HG03095 (cell line): ENCODE data around the gene TRIO.
A peak's percentile ranks its signal among the peaks of the same experiment; 100 is the strongest.

ENCODE experiments used
- ATAC-seq: cut with Tn5 transposase; IDR thresholded peaks from one replicate; pipeline ENCODE4 v1.9.1; 2021; ENCODE audit warnings: moderate library complexity; ENCODE audit not compliant: unreplicated experiment

TRIO gene

DNA sequence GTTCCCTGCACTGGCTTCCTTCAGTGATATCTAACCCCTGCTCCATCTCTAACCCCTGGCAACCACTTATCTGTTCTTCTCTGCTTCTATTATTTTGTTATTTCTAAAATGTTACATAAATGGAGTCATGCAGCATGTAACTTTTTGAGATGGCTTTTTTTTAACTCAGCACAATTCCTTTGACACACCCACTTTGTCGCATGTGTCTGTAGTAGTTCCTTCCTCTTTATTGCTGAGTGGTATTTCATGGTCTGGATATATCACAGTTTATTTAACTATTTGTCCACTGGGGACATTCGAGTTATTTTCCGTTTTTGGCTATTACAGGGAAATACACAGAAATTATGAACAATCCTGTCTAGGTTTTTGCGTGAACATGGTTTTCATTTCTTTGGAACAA lies 200.2 kb downstream of the TRIO start:
- no peak for ATAC-seq

DNA sequence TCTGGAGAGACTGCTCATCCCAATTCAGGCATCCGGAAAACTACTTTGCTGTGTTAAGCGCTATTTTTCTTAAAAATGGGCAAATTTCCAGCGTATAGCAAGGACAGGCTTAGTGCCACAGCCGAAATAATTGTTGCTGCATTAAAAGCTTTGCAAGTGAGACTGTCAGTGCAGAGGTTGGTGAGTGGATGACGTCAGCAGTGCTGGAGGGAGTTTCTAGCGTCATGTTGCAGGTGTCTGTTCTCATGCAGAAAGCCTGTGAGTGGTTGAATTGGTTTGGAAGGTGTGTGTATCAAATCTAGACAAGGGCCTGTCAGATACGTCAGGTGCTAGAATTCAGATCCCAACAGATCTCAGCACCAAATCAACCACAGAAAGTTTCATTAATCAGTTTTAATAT lies 204.4 kb downstream of the TRIO start:
- no peak for ATAC-seq

DNA sequence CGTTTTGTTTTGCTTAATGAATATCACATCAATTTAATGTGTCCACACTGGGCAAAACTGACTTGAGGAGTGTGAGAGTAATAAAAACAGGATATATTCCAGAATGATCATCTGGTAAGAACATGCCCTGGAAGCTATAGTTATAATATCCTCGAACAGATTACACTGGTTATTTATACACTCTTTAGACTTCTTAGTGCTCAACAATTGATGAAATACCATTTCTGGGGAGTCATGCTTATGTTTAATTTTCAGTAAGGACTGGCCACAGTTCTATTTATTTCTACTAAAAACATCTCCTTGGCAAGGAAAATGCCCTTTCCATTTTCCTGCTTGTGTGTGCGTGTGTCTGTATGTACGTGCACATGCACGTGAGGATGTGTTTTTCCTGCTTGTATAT lies 205.0 kb downstream of the TRIO start:
- ATAC-seq = no peak

DNA sequence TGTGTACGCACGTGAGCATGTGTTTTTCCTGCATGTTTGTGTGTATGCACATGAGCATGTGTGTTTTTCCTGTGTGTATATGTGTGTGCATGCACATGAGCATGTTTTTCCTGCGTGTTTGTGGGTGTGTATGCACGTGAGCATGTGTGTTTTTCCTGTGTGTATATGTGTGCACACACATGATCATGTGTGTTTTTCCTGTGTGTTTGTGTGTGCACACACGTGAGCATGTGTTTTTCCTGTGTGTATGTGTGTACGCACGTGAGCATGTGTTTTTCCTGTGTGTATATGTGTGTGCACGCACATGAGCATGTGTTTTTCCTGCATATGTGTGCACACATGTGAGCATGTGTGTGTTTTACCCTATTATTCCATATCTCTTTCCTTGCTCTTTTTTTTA lies 205.9 kb downstream of the TRIO start:
- ATAC-seq = no peak

DNA sequence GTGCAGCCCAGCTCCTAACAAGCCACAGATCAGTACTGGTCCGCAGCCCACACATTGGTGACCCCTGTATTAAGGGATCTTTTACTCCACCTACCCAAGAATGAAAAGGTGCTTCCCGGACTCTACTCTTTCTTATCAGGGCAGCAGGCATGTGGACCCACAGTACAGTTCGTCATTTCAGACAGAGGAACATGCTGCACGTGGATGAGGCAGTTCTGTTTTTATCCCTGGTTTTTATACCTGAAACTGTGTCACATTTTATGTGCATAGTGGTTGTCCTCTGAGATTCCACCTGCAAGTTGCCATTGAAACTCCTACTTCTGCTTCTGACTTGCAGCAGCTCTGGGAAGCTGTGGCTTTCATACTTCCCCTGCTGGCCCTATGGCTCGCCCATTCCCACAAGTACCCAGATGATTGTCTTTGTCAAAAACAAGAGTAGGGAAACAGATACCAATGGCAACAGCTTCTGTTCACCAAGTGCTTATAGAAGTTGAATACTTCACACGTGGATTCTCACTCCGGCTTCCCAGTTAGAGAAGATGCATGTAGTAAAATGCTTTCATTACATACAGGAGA lies 208.0 kb downstream of the TRIO start:
- ATAC-seq = no peak

DNA sequence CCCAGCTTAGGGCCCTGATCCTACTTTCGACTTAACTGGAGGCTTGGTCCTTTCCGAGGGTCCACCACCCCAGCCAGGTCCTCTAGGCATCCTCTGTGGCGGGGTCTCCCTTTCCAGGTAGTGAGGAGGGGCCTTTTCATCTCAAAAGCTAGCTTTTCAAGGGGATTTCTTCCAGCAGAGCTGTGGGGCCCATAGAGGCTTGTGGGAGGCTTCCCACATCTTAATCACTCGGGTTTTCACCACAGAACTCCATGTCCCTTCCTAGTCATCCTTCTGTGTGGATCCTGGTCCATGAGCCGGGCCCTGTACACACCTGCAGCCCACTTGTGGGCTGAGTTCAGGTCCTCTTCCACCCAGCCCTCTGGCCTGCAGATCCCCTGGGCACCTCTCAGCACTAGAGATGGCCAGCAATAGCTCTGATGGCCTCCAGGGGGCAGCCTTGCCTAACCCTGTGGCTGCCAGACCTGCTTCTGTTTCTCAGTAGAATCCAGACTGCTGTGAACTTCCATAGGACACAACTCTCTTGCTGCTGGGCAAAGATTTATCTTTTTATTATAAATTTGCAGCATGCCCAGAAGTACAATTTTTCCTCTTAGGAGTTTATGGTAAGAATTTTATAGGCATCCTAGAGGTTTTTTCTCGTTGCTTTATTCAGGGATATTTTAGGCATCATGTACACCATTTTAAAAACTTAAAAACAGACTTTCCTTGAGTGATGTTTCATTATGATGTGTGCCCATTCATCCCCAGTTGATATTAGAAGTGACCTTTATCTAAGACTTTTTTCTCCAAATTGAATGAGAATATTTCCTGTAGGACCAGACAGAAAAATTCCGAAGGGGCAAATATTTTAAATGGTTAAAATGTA lies 208.9 kb downstream of the TRIO start:
- peak; percentile 86 for ATAC-seq

DNA sequence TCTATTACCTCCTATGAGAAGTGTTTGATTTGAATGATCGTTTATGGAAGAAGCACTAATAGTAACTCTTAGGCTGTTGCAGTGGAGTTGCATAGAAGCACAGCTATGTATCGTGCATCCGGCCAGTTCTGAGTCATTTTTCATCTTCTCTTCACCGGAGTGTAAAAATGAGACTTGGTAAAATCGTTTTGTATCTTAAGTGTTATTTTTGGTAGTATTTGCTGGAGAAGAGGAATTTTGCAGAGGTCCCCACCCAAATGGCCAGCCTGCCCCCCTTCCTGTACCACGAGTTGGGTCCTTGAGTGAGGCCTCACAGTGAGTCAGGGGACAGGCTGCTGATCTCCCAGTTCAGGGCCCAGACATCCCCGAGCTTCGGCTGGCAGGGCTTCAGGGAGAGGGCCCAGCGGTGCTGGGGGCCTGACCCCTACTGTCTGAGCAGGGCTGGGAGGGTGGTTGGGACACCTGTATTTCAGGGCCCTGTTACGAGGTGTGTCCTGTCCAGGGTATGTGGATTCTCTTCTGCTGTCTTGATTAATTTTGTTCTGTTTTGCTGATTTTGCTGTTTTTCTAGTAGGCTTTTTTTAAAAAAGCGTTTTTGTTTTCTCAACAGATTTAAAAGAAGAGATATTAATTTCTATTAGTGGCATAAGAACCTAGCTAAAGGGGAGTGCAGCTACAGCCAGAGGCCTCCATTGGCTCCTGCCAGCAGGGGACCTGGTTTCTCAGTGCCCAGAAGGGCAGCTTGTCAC lies 210.8 kb downstream of the TRIO start:
- ATAC-seq = no peak

DNA sequence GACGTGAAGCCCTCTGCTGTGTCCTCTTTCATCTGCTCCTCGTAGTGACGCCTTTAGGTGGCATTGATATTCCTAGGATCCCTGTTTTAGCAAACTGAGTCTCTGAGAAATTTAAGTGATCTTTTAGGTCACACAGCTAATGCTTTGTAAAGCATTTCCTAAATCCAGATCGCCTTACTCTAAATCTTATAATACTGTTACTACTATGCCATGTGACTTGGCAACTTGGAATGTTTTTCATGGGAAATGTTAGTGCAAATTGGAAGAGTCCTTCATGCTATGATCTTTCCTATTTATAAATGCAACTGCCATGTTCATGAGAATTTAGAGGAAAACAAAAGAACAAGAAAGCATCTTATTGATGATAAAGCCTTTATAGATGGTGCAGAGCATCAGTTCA lies 212.2 kb downstream of the TRIO start:
- no peak for ATAC-seq

DNA sequence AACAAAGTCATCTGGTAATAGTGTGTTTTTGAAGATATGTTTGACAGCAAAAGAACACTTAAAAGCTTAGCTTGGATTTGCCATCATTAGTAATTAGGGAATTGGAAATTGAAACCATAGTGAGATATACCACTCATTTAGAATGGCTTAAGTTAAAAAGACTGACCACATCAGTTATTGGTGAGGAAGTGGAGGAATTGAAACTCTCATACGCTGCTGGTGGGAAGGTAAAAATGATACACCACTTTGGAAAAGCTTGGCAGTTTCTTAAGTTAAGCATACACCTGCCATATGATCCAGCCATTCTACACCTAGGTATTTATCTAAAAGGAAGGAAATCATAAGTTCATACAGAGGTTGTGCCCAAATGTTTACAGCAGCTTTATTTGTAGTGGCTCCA lies 213.2 kb downstream of the TRIO start:
- no peak for ATAC-seq

DNA sequence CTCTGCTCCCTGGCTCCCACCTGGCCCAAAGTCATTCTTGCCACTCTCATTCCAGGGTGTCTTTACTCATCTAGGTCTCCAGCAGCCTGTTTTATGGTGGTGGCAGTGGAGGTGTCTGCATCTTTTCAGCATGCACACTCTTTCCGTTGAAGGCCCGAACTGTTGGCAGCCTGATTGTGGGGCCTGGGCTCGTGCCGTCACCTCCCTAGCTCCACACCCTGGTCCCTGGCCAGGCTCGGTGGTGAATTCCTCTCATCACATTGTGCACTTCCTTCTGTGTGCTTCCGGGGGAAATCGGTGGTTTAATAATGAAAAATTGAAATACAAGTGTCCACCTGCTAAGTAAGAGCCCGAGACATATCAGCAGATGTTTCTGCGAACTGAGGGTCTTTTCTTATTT lies 214.3 kb downstream of the TRIO start:
- ATAC-seq = no peak

DNA sequence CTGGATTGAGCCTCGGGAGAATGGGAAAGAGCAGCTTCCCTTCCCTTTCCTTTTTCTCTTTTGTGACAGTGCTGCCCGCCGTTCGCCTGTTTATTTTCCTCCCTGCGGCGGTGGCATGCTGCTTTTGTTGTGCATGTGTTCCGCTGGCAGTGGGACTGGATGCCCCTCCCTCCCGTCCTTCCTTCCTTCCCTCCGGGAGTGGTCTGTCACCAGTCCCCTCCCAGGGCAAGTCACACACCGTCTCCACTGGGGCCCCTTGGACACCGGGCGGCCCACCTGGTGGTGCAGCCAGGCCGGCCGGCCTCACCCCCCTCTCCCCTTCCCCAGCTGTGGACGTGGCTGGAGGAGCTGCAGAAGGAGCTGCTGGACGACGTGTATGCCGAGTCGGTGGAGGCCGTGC lies 214.7 kb downstream of the TRIO start:
- ATAC-seq = no peak

DNA sequence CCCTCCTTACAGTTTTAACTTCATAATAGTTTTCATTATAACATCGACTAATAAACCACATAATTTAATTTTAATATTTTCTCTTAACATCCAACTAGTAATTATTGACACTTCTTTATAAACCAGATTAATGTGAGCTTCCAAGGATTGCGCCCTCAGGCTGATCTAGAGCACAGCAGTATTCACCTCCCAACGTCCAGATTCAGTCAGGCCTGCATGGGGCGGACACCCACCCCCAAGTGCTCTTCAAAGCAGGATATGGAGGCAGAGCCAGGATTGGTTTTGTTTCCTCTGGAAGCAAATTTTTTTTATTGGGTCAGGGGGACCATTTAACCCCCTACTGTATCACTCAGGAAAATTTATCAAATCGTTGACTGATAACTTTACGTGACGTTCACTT lies 215.4 kb downstream of the TRIO start:
- ATAC-seq = no peak

DNA sequence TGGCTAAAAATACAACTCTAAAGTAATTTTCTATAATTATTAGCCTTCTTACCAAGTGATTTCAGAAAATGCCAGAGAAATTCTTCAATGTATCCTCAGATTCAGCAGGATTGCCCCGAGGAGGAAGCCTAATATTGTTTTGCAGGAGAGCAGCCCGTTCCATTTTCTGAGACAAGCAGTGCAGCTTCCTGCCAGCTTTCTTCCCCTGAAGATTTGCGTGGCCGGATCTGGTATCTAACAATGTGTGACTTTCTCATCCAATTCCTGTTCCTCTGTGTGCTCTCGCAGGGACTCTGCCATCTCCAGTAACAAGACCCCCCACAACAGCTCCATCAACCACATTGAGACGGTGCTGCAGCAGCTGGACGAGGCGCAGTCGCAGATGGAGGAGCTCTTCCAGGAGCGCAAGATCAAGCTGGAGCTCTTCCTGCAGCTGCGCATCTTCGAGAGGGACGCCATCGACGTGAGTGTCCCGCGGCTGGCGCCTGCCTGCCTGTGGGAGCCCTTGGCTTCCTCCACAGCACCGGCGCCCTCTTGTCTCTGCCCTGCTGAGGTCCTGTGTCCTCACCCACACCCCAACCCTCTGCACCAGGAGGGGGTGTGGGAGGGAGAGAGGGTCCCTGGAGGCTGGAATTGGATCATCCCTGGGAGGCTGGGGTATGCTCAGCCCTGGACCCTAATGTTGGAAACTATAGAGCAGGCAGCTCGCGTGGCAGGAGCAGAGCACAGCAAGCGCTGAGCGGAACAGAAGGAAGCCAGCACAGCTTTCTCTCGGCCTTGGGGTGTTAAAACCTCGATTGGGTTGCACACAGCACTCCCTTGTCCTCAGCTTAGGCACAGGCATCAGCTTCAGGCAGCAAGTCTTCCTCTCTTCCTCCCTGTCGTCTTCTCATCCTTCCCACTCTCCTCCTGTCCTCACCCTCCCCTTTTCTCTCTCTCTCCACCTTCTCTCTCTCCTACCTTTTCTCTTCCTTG lies 216.2 kb downstream of the TRIO start:
- no peak for ATAC-seq

DNA sequence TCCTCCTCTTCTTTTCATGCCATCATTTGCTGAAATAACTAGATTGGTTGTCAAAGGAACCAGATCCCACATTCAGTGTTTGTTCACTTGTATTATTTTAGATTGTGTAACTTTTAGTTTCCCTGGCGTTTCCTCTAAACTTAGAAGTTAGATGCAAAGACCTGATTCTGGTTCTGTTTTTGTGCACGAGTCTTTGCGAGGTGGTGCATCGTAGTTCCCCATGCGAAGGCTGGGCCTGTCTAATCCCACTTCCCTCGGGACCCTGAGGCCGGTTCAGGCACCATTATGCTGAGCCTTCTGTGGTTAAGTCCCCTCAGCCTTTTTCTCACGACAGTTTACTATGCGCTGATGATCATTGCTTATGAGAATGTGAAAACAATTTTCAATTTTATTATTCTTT lies 219.3 kb downstream of the TRIO start:
- no peak for ATAC-seq

DNA sequence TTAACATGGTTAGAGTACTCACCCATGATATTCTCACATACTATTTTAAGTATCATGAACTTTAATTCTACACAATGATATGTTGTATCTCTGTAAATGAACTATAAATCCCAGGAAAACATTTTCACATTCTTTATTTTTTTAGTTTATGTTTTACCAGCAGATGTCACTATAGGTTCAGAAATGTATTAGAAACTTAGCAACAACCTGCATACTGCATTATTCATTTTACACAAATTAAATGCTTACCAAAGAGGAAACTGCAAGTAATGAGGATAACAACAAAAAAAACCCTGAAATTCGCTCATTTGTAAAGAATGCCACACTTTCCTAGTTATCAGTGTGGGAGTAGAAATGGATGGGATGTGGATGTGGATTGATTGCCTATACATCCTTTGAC lies 221.0 kb downstream of the TRIO start:
- ATAC-seq = no peak

DNA sequence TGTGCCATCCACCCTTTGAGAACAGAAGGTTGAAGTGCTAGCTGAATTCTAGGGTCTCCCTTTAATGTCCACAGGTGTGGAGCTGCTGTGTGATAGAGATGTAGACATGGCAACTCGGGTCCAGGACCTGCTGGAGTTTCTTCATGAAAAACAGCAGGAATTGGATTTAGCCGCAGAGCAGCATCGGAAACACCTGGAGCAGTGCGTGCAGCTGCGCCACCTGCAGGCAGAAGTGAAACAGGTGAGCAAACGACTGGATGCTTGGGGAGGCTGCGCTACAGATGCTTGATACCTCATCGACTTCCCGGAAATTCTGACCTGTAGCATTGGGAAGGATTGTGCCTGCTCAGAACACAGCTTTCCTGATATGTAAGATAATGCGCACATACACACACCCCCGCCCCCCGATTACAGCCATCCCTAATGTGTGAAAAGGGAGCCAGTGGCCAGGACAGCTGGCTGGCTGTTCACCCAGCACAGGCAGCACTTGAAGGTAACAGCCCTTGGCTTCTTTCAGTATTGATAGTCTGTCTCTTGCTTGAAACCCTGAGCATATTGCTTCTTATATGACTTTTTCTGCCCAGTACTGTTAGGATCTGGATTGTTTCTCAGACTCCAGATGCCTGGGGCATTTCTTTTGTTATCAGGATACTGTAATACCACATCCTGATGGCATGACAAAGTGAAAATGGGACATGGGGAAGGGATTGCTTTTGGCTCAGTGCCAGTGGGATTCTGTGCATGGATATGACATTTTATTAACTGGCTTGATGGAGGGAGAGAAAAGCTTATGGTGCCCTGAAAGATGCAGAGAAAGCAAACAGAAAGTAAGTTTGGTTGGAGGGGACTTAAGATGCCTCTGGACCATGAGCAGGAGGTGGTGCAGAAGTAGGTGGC lies 221.7 kb downstream of the TRIO start:
- ATAC-seq = no peak

DNA sequence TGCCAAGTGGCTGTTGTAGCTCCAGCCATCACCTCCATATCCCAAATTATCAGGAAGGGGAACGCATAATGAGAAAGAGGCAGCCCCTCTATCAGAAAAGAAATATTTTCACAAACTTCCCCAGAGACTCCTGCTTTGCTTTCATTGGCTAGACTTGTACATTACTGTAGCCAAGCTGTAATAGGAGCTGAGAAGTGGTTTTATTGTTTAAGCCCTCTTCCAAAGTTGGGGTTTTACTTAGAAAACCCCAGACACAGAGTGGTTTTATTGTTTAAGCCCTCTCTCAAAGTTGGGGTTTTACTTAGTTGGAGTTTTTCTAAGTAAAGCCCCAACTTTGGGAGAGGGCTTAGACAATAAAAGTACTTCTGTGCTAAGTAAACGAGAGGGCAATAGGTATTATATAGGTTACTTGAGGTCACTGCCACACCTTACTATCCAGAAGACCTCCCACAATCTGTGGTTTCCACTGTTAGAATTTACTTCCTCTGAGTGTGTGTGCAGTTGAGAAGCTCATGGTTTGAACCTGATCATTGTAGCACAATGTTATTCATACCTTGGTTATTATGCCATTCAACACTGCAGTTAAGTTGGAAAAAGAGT lies 222.8 kb downstream of the TRIO start:
- no peak for ATAC-seq

DNA sequence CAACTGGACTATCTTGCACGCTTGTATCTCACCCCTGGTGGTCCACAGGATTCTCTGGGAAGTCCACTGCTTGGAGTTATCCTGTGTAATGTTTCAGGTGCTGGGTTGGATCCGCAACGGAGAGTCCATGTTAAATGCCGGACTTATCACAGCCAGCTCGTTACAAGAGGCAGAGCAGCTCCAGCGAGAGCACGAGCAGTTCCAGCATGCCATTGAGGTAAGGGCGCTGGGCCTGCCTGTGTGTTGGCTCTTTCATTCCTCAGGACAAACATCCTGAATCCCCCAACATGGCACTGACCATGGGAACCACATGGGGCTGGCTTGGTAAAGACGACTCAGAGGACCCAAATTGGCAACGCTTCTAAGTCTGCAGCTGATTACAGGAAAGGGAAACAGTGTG lies 223.6 kb downstream of the TRIO start:
- ATAC-seq = no peak

DNA sequence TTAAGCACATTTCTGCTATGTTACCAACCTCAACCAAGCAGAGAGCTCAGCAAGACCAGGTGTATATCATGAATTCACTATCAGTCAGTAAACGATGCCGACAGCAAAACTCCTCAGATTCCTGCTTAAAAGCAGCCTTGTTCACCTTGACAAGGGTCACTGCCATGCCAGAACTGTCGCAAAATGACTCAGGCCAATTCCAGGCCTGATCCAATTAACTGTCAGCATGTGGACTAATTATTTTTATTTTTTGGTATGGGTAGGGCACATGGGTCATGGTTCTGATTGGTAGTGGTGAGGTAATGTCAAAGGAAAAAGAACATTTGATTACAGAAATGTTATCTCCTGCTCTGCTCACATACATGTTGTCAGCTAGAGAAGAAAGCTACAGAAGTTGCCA lies 224.2 kb downstream of the TRIO start:
- no peak for ATAC-seq

DNA sequence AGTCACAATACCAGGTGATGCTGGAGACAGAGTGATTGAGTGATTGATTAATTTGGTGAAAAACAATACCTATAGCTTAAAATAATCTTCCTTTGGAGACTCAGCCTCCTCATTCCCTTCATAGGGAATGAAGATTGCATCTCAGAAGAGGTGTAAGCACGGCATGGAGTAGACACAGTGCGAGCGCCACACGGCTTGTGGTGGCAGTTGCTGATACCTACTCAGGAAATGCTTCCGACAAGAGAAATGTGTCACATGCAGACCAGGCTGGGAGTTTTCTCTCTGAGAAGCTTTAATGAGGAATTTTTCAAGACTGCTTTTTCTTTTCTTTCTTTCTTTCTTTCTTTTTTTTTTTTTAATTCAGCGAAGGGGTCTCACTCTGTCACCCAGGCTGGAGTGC lies 226.6 kb downstream of the TRIO start:
- no peak for ATAC-seq
